Fibroblast of mammary gland (primary cell): ENCODE measurements around the gene CPTP.

Experiments used
- DNase-seq: peaks from one replicate; pipeline ENCODE4 v3.0.0-alpha.2; 2010; ENCODE audit warnings: low read depth
- H3K4me3 ChIP-seq: 2 replicates; pipeline ENCODE4 v1.5.1; 2011; ENCODE audit warnings: low read depth, mild to moderate bottlenecking, low read length, moderate library complexity; ENCODE audit not compliant: control insufficient read depth
- TF ChIP-seq, protein P1 (sequence below): conservative IDR thresholded peaks from 2 replicates; pipeline ENCODE4 v1.5.1; 2011; ENCODE audit warnings: low read depth, low read length, inconsistent platforms; ENCODE audit not compliant: control insufficient read depth, insufficient read depth

Gene CPTP

DNA sequence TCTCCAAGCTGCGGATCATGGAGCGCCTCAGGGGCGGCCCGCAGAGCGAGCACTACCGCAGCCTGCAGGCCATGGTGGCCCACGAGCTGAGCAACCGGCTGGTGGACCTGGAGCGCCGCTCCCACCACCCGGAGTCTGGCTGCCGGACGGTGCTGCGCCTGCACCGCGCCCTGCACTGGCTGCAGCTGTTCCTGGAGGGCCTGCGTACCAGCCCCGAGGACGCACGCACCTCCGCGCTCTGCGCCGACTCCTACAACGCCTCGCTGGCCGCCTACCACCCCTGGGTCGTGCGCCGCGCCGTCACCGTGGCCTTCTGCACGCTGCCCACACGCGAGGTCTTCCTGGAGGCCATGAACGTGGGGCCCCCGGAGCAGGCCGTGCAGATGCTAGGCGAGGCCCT, 2.7 kb downstream of the CPTP start:
- H3K4me3 ChIP-seq: no peak overlapping the region
- TF ChIP-seq, protein P1, sequence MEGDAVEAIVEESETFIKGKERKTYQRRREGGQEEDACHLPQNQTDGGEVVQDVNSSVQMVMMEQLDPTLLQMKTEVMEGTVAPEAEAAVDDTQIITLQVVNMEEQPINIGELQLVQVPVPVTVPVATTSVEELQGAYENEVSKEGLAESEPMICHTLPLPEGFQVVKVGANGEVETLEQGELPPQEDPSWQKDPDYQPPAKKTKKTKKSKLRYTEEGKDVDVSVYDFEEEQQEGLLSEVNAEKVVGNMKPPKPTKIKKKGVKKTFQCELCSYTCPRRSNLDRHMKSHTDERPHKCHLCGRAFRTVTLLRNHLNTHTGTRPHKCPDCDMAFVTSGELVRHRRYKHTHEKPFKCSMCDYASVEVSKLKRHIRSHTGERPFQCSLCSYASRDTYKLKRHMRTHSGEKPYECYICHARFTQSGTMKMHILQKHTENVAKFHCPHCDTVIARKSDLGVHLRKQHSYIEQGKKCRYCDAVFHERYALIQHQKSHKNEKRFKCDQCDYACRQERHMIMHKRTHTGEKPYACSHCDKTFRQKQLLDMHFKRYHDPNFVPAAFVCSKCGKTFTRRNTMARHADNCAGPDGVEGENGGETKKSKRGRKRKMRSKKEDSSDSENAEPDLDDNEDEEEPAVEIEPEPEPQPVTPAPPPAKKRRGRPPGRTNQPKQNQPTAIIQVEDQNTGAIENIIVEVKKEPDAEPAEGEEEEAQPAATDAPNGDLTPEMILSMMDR: no peak
- no peak for DNase-seq

DNA sequence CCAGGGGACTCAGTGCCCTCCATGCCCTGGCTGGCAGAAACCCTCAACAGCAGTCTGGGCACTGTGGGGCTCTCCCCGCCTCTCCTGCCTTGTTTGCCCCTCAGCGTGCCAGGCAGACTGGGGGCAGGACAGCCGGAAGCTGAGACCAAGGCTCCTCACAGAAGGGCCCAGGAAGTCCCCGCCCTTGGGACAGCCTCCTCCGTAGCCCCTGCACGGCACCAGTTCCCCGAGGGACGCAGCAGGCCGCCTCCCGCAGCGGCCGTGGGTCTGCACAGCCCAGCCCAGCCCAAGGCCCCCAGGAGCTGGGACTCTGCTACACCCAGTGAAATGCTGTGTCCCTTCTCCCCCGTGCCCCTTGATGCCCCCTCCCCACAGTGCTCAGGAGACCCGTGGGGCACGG, 3.7 kb downstream of the CPTP start:
- H3K4me3 ChIP-seq: no peak overlapping the region
- TF ChIP-seq, protein P1: no peak
- DNase-seq: no peak

- DNase-seq: no peak
- TF ChIP-seq, protein P1: no peak
Measured at GRCh38 chr1:1329304-1330210, 5.0 kb downstream of the CPTP start.

GRCh38 chr1:1330366-1331067, 5.9 kb downstream of the CPTP start:
- DNase-seq: no peak
- TF ChIP-seq, protein P1: no peak
- no peak overlapping the region for H3K4me3 ChIP-seq

More at GRCh38 chr1:1329304-1330210, 5.0 kb downstream of the CPTP start:
- H3K4me3 ChIP-seq: no peak overlapping the region

DNA sequence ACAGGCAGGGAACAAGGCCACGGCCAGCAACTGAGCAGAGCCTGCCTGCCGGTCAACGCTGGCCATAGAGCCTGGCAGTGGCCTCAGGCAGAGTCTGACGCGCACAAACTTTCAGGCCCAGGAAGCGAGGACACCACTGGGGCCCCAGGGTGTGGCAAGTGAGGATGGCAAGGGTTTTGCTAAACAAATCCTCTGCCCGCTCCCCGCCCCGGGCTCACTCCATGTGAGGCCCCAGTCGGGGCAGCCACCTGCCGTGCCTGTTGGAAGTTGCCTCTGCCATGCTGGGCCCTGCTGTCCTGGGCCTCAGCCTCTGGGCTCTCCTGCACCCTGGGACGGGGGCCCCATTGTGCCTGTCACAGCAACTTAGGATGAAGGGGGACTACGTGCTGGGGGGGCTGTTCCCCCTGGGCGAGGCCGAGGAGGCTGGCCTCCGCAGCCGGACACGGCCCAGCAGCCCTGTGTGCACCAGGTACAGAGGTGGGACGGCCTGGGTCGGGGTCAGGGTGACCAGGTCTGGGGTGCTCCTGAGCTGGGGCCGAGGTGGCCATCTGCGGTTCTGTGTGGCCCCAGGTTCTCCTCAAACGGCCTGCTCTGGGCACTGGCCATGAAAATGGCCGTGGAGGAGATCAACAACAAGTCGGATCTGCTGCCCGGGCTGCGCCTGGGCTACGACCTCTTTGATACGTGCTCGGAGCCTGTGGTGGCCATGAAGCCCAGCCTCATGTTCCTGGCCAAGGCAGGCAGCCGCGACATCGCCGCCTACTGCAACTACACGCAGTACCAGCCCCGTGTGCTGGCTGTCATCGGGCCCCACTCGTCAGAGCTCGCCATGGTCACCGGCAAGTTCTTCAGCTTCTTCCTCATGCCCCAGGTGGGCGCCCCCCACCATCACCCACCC, 6.7 kb downstream of the CPTP start, which contains the start of gene TAS1R3:
Gene TAS1R3 (plus strand): TSS at position 213 of the 898 bp plus-strand sequence. CDS start 66 bp downstream, at position 279.
- TF ChIP-seq, protein P1: no peak
- H3K4me3 ChIP-seq: no peak within 1 kb of the TSS
- DNase-seq: no peak

DNA sequence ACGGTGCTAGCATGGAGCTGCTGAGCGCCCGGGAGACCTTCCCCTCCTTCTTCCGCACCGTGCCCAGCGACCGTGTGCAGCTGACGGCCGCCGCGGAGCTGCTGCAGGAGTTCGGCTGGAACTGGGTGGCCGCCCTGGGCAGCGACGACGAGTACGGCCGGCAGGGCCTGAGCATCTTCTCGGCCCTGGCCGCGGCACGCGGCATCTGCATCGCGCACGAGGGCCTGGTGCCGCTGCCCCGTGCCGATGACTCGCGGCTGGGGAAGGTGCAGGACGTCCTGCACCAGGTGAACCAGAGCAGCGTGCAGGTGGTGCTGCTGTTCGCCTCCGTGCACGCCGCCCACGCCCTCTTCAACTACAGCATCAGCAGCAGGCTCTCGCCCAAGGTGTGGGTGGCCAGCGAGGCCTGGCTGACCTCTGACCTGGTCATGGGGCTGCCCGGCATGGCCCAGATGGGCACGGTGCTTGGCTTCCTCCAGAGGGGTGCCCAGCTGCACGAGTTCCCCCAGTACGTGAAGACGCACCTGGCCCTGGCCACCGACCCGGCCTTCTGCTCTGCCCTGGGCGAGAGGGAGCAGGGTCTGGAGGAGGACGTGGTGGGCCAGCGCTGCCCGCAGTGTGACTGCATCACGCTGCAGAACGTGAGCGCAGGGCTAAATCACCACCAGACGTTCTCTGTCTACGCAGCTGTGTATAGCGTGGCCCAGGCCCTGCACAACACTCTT, 7.6 kb downstream of the CPTP start:
- TF ChIP-seq, protein P1: no peak
- no peak for DNase-seq
- H3K4me3 ChIP-seq: no peak overlapping the region
